DOHH2 (cell line): ENCODE data around the gene CAPZB.

Experiments used
- EZH2phosphoT487 ChIP-seq: fragments of 200-600 bp; sonication (generic); IDR thresholded peaks from 2 replicates; pipeline ENCODE4 v1.6.1; 2017; ENCODE audit warnings: borderline replicate concordance, mild to moderate bottlenecking, antibody characterized with exemption, low read length, moderate library complexity, mixed read lengths
- TF ChIP-seq, protein P1 (sequence below): fragments of 200-600 bp; sonication (generic); IDR thresholded peaks from one replicate; pipeline ENCODE4 v1.5.1; 2014; ENCODE audit warnings: antibody characterized with exemption, mild to moderate bottlenecking, low read depth, low read length; ENCODE audit not compliant: poor library complexity, severe bottlenecking

DNA sequence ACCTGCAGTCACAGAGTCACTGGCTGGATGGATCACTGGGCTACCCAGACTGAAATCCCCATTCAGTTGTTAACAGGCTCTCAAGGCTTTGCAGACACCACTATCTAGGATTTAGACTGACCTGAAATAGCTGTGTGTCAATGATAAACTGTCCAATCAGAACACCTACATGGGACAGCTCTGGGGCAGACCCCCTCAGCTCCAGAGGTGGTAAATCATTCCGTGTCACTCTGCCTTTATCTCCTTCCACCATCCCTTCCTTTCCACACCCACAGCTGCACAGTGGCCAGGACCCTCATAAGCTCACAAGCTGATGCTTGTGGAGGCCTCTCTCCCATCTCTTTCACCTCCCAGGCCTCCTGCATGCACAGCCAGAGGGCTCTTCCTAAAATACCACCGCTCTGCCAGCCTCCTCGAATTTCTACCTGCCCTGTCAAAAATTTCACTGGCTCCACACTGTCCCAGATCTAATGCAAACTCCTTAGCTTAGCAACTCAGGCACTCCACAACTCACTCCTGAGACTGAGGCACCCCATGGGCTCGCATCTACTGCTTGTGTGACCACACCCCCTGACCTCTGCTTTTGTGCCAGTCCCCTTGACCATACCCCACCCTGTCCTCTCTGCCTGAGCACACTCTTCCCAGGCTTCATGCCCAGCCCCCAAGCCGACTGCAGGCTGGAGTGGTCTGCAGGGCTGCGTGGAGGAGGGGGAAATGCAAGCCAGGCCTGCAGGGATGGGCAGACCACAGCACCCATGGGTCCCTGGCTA lies 5.8 kb downstream of the CAPZB start:
- TF ChIP-seq, protein P1, sequence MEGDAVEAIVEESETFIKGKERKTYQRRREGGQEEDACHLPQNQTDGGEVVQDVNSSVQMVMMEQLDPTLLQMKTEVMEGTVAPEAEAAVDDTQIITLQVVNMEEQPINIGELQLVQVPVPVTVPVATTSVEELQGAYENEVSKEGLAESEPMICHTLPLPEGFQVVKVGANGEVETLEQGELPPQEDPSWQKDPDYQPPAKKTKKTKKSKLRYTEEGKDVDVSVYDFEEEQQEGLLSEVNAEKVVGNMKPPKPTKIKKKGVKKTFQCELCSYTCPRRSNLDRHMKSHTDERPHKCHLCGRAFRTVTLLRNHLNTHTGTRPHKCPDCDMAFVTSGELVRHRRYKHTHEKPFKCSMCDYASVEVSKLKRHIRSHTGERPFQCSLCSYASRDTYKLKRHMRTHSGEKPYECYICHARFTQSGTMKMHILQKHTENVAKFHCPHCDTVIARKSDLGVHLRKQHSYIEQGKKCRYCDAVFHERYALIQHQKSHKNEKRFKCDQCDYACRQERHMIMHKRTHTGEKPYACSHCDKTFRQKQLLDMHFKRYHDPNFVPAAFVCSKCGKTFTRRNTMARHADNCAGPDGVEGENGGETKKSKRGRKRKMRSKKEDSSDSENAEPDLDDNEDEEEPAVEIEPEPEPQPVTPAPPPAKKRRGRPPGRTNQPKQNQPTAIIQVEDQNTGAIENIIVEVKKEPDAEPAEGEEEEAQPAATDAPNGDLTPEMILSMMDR = no peak
- no peak for TF ChIP-seq EZH2phosphoT487
